ENCODE data around the gene TAF1.
"Not testable (repeated sequence)": the region's sequence is repeated elsewhere in the genome, so short reads cannot be mapped to it uniquely, and the experiment has no call there.

DNA sequence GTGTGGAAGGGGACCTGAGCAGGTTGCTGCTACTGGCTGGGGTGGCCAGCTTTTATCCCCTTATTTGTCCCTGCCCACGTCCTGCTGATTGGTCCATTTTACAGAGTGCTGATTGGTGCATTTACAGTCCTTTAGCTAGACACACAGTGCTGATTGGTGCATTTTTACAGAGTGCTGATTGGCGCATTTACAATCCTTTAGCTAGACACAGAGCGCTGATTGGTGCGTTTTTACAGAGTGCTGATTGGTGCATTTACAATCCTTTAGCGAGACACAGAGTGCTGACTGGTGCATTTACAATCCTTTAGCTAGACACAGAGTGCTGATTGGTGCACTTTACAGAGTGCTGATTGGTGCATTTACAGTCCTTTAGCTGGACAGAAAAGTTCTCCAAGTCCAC is 135.9 kb downstream of the TAF1 start:
- TF ChIP-seq, protein P1, sequence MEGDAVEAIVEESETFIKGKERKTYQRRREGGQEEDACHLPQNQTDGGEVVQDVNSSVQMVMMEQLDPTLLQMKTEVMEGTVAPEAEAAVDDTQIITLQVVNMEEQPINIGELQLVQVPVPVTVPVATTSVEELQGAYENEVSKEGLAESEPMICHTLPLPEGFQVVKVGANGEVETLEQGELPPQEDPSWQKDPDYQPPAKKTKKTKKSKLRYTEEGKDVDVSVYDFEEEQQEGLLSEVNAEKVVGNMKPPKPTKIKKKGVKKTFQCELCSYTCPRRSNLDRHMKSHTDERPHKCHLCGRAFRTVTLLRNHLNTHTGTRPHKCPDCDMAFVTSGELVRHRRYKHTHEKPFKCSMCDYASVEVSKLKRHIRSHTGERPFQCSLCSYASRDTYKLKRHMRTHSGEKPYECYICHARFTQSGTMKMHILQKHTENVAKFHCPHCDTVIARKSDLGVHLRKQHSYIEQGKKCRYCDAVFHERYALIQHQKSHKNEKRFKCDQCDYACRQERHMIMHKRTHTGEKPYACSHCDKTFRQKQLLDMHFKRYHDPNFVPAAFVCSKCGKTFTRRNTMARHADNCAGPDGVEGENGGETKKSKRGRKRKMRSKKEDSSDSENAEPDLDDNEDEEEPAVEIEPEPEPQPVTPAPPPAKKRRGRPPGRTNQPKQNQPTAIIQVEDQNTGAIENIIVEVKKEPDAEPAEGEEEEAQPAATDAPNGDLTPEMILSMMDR (IDR thresholded peaks at IDR 0.05), result not testable (repeated sequence)
- TF ChIP-seq POLR2A (IDR thresholded peaks at IDR 0.05), result not testable (repeated sequence)
